Loucy (cell line): ENCODE data around the gene EPB41L2.

Source experiments
- H2AFZ ChIP-seq: fragments of 200-600 bp; sonication (generic); 2 replicates; pipeline ENCODE4 v1.6.0; 2016; ENCODE audit warnings: antibody characterized with exemption, mild to moderate bottlenecking, low read length, moderate library complexity
- H3F3A ChIP-seq: fragments of 200-600 bp; 2 replicates; pipeline ENCODE4 v1.6.0; 2016; ENCODE audit warnings: antibody characterized with exemption, low read depth, mild to moderate bottlenecking
- H3K27me3 ChIP-seq: fragments of 200-600 bp; sonication (generic); 2 replicates; pipeline ENCODE4 v1.6.1; 2014; ENCODE audit warnings: low read length, mild to moderate bottlenecking; ENCODE audit not compliant: insufficient read depth, poor library complexity, severe bottlenecking
- H3K36me3 ChIP-seq: fragments of 200-600 bp; sonication (generic); 2 replicates; pipeline ENCODE4 v1.6.1; 2016; ENCODE audit warnings: low read length; ENCODE audit not compliant: insufficient read depth
- H3K4me1 ChIP-seq: fragments of 200-600 bp; sonication (generic); 2 replicates; pipeline ENCODE4 v1.5.1; 2014; ENCODE audit warnings: low read length, mild to moderate bottlenecking; ENCODE audit not compliant: insufficient read depth, poor library complexity, severe bottlenecking
- H3K4me2 ChIP-seq: fragments of 200-600 bp; sonication (generic); 2 replicates; pipeline ENCODE4 v1.6.0; 2014; ENCODE audit warnings: antibody characterized with exemption, low read length, low read depth, mild to moderate bottlenecking; ENCODE audit not compliant: poor library complexity, severe bottlenecking
- H3K4me3 ChIP-seq: fragments of 200-600 bp; sonication (generic); 2 replicates; pipeline ENCODE4 v1.5.1; 2014; ENCODE audit warnings: low read length, mild to moderate bottlenecking, mixed read lengths; ENCODE audit not compliant: poor library complexity, severe bottlenecking
- H3K79me2 ChIP-seq: fragments of 200-600 bp; sonication (generic); 2 replicates; pipeline ENCODE4 v1.6.1; 2014; ENCODE audit warnings: low read length; ENCODE audit not compliant: insufficient read depth
- H3K9ac ChIP-seq: fragments of 200-600 bp; sonication (generic); 2 replicates; pipeline ENCODE4 v1.6.0; 2014; ENCODE audit warnings: mild to moderate bottlenecking, low read depth, low read length, moderate library complexity; ENCODE audit not compliant: poor library complexity, severe bottlenecking
- H3K9me2 ChIP-seq: fragments of 200-600 bp; sonication (generic); replicated peaks from 2 replicates; pipeline ENCODE4 v1.6.1; 2016; ENCODE audit warnings: low read depth, low read length, mixed read lengths
- H3K9me3 ChIP-seq: fragments of 200-600 bp; sonication (generic); 2 replicates; pipeline ENCODE4 v1.6.1; 2014; ENCODE audit warnings: mild to moderate bottlenecking, antibody characterized with exemption, low read length, low read depth; ENCODE audit not compliant: insufficient read depth
- H4K20me1 ChIP-seq: fragments of 200-600 bp; sonication (generic); 2 replicates; pipeline ENCODE4 v1.6.0; 2014; ENCODE audit warnings: antibody characterized with exemption, low read length, mild to moderate bottlenecking; ENCODE audit not compliant: insufficient read depth, poor library complexity, severe bottlenecking
- EZH2phosphoT487 ChIP-seq: fragments of 200-600 bp; IDR thresholded peaks from 2 replicates; pipeline ENCODE4 v1.6.1; 2018; ENCODE audit warnings: antibody characterized with exemption, mild to moderate bottlenecking, moderate library complexity, borderline replicate concordance
- TF ChIP-seq, protein P1 (sequence below): fragments of 200-600 bp; sonication (generic); conservative IDR thresholded peaks from 2 replicates; pipeline ENCODE4 v1.5.1; 2014; ENCODE audit warnings: mild to moderate bottlenecking, antibody characterized with exemption, low read length

EPB41L2 gene

DNA sequence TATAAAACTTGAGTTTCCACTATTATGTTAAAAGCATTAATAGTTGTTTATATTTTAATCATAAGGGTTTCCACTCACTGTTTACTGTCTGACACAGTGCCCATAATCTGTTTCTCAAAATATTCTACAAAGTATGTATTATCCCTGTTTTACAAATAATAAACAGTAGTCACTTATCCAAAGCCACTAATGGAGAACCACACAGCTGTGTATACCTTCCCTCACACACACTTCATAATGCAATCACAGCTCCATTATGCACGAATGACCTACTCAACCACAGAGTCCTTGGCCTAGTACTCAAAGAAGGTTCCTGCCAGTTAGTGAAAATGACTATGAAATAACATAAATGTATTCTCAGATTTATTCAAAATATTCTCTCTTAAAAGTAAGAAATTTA, 103.1 kb downstream of the EPB41L2 start:
- peaks cover 6% of the 10 kb centered on the region for H4K20me1 ChIP-seq
- no peak overlapping the region for H2AFZ ChIP-seq
- peaks cover 14% of the 10 kb centered on the region; the same call in 1 of the 2 replicates for H3K36me3 ChIP-seq
- no peak overlapping the region for H3K4me2 ChIP-seq
- no peak overlapping the region for H3K4me3 ChIP-seq
- no peaks in the 10 kb centered on the region for H3K9me2 ChIP-seq
- H3K27me3 ChIP-seq, result no peaks in the 10 kb centered on the region
- H3K4me1 ChIP-seq, result peaks cover 4% of the 10 kb centered on the region
- H3F3A ChIP-seq, result no peaks in the 10 kb centered on the region
- no peak for TF ChIP-seq EZH2phosphoT487
- TF ChIP-seq, protein P1, sequence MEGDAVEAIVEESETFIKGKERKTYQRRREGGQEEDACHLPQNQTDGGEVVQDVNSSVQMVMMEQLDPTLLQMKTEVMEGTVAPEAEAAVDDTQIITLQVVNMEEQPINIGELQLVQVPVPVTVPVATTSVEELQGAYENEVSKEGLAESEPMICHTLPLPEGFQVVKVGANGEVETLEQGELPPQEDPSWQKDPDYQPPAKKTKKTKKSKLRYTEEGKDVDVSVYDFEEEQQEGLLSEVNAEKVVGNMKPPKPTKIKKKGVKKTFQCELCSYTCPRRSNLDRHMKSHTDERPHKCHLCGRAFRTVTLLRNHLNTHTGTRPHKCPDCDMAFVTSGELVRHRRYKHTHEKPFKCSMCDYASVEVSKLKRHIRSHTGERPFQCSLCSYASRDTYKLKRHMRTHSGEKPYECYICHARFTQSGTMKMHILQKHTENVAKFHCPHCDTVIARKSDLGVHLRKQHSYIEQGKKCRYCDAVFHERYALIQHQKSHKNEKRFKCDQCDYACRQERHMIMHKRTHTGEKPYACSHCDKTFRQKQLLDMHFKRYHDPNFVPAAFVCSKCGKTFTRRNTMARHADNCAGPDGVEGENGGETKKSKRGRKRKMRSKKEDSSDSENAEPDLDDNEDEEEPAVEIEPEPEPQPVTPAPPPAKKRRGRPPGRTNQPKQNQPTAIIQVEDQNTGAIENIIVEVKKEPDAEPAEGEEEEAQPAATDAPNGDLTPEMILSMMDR, result no peak
- H3K9ac ChIP-seq, result no peak overlapping the region
- H3K79me2 ChIP-seq, result peaks cover 86% of the 10 kb centered on the region
- H3K9me3 ChIP-seq, result no peaks in the 10 kb centered on the region

DNA sequence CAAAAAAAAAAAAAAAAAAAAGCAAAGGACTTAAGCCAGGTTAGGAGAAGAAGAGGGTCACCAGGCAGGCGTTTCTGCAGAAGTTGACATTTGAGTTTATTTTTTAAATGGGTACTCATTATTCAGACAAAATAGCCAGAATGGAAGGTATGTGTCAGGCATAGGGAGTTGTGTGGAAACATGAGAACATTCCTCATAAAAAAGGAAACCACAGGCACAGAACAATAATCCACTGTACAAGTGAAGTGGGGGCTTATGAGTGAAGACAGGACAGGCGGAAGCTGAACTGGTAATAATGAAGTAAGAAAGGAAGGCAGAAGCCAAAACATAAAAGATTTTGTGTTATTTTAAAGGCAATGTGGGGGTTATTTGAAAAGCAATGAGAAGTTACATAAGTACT, 104.6 kb downstream of the EPB41L2 start:
- TF ChIP-seq, protein P1, result no peak
- TF ChIP-seq EZH2phosphoT487, result no peak
- Histone ChIP-seq H3K4me2 (no peak overlapping the region), H3F3A (no peaks in the 10 kb centered on the region), H3K79me2 (peaks cover 71% of the 10 kb centered on the region), H3K9ac (no peak overlapping the region), H3K4me1 (no peaks in the 10 kb centered on the region), H3K36me3 (peaks cover 23% of the 10 kb centered on the region; the same call in 1 of the 2 replicates), H4K20me1 (peaks cover 4% of the 10 kb centered on the region), H3K27me3 (no peaks in the 10 kb centered on the region), H2AFZ (no peak overlapping the region), H3K9me3 (no peaks in the 10 kb centered on the region), H3K9me2 (no peaks in the 10 kb centered on the region), H3K4me3 (no peak overlapping the region)

- no peak overlapping the region for H3K4me3 ChIP-seq
- H3K9me3 ChIP-seq, result no peaks in the 10 kb centered on the region
- no peaks in the 10 kb centered on the region for H3F3A ChIP-seq
- peaks cover 46% of the 10 kb centered on the region; the same call in 1 of the 2 replicates for H3K79me2 ChIP-seq
- no peak overlapping the region for H3K9ac ChIP-seq
- no peak overlapping the region for H2AFZ ChIP-seq
- no peaks in the 10 kb centered on the region for H3K9me2 ChIP-seq
- H3K36me3 ChIP-seq, result peaks cover 38% of the 10 kb centered on the region; the same call in 1 of the 2 replicates
- H4K20me1 ChIP-seq, result no peaks in the 10 kb centered on the region
- H3K4me2 ChIP-seq, result no peak overlapping the region
- H3K4me1 ChIP-seq, result no peaks in the 10 kb centered on the region
- no peak for TF ChIP-seq EZH2phosphoT487
- TF ChIP-seq, protein P1, result no peak
- H3K27me3 ChIP-seq, result no peaks in the 10 kb centered on the region
Measured at GRCh38 chr6:130955755-130956154, 107.3 kb downstream of the EPB41L2 start.
